Immature natural killer cell (primary cell): ENCODE measurements around the gene CALHM1. TPM values are rescaled to one million over a fixed set of nuclear protein-coding genes. Genes with fewer than 3 reads are reported as not detected.
A peak's percentile ranks its signal among the peaks of the same experiment; 100 is the strongest.

ENCODE experiments used
- DNase-seq, 3 donors: peaks; one replicate each; pipeline ENCODE4 v3.0.0; 2022; ENCODE audit warnings: mixed read lengths in 1 of 3
- H3K27ac Mint-ChIP-seq, 6 donors: one replicate each; pipeline ENCODE4 v1.8.0; 2020; ENCODE audit warnings: mixed read lengths in 6 of 6, mild to moderate bottlenecking in 5 of 6, inconsistent platforms in 4 of 6, moderate library complexity in 3 of 6
- H3K27me3 Mint-ChIP-seq, 3 donors: one replicate each; pipeline ENCODE4 v1.8.0; 2020 to 2021; ENCODE audit warnings: low read depth in 3 of 3, mild to moderate bottlenecking in 3 of 3, mixed read lengths in 3 of 3, moderate library complexity in 3 of 3, inconsistent platforms in 1 of 3
- H3K36me3 Mint-ChIP-seq, 3 donors: one replicate each; pipeline ENCODE4 v1.8.0; 2020; ENCODE audit warnings: mixed read lengths in 3 of 3, inconsistent platforms in 2 of 3, mild to moderate bottlenecking in 2 of 3
- H3K4me1 Mint-ChIP-seq, 2 donors: one replicate each; pipeline ENCODE4 v1.8.0; 2020; ENCODE audit warnings: inconsistent platforms in 2 of 2, mild to moderate bottlenecking in 2 of 2, mixed read lengths in 2 of 2, moderate library complexity in 1 of 2
- H3K4me3 Mint-ChIP-seq, 5 donors: one replicate each; pipeline ENCODE4 v1.8.0; 2020; ENCODE audit warnings: mild to moderate bottlenecking in 5 of 5, mixed read lengths in 5 of 5, inconsistent platforms in 3 of 5, moderate library complexity in 3 of 5
- H3K9me3 Mint-ChIP-seq, 6 donors: one replicate each; pipeline ENCODE4 v1.8.0; 2020; ENCODE audit warnings: mild to moderate bottlenecking in 6 of 6, mixed read lengths in 6 of 6, inconsistent platforms in 4 of 6, moderate library complexity in 3 of 6
- polyA plus RNA-seq, 3 donors: library from polyadenylated mRNA; unstranded; fragments of 300-500 nt; fragmentation: Illumina TruSeq; gene quantifications; one replicate each; pipeline ENCODE4 v1.2.3, GENCODE V29; 2021

CALHM1 gene
- polyA plus RNA-seq, 3 donors from 2014 or later = 0.56 to 0.91 TPM; not detected in 1

- H3K27ac Mint-ChIP-seq = peak overlapping the region in 1 of 6 donors; percentile 11
- no peak for DNase-seq
- H3K4me1 Mint-ChIP-seq = peaks cover 38 to 43% of the 10 kb centered on the region in 2 donors
- H3K36me3 Mint-ChIP-seq = peaks cover 0 to under 1% (median 0%) of the 10 kb centered on the region in 3 donors
- no peak overlapping the region for H3K4me3 Mint-ChIP-seq
- H3K9me3 Mint-ChIP-seq = no peaks in the 10 kb centered on the region
- peaks cover 0 to 2% (median 2%) of the 10 kb centered on the region in 3 donors for H3K27me3 Mint-ChIP-seq
Measured at GRCh38 chr10:103456074-103456660, 2.5 kb downstream of the CALHM1 start.

GRCh38 chr10:103455235-103455634 is 3.5 kb downstream of the CALHM1 start:
- Mint-ChIP-seq H3K27me3 (peaks cover 0 to 4% (median 2%) of the 10 kb centered on the region in 3 donors), H3K4me3 (no peak overlapping the region)

GRCh38 chr10:103454026-103454425 is 4.7 kb downstream of the CALHM1 start:
- Mint-ChIP-seq H3K27me3 (peaks cover 0 to 6% (median 3%) of the 10 kb centered on the region in 3 donors), H3K4me1 (peaks cover 47 to 48% of the 10 kb centered on the region in 2 donors), H3K9me3 (no peaks in the 10 kb centered on the region), H3K27ac (peak overlapping the region in 5 of 6 donors; percentile 2 to 79 (median 65)), H3K4me3 (peak overlapping the region in 4 of 5 donors; percentile 63 to 99 (median 96)), H3K36me3 (peaks cover 4 to 17% (median 9%) of the 10 kb centered on the region in 3 donors)
- DNase-seq = no peak

More at GRCh38 chr10:103455235-103455634, 3.5 kb downstream of the CALHM1 start:
- no peak for DNase-seq
- H3K36me3 Mint-ChIP-seq = peaks cover 0 to 8% (median 0%) of the 10 kb centered on the region in 3 donors
- H3K27ac Mint-ChIP-seq = no peak overlapping the region
- H3K9me3 Mint-ChIP-seq = no peaks in the 10 kb centered on the region
- peaks cover 47 to 48% of the 10 kb centered on the region in 2 donors for H3K4me1 Mint-ChIP-seq

- H3K4me1 Mint-ChIP-seq = peaks cover 51 to 56% of the 10 kb centered on the region in 2 donors
- H3K36me3 Mint-ChIP-seq = peaks cover 8 to 27% (median 18%) of the 10 kb centered on the region in 3 donors
- peaks cover 0 to 6% (median 3%) of the 10 kb centered on the region in 3 donors for H3K27me3 Mint-ChIP-seq
- no peaks in the 10 kb centered on the region for H3K9me3 Mint-ChIP-seq
- H3K4me3 Mint-ChIP-seq = peak overlapping the region; percentile 94 to 99 (median 97)
- H3K27ac Mint-ChIP-seq = peak overlapping the region; percentile 69 to 95 (median 82)
- DNase-seq = no peak
Measured at GRCh38 chr10:103452506-103453230, 6.0 kb downstream of the CALHM1 start.

- Mint-ChIP-seq H3K27ac (peak within 1 kb of the TSS; percentile 80 to 96 (median 92)), H3K36me3 (peaks cover 8 to 31% (median 22%) of the 10 kb centered on the region in 3 donors), H3K9me3 (no peaks in the 10 kb centered on the region), H3K27me3 (peaks cover 0 to 6% (median 2%) of the 10 kb centered on the region in 3 donors), H3K4me1 (peaks cover 52 to 60% of the 10 kb centered on the region in 2 donors), H3K4me3 (peak within 1 kb of the TSS; percentile 94 to 99 (median 97))
- DNase-seq = peak; percentile 44 to 56 (median 48)
Measured at GRCh38 chr10:103451831-103452505, 6.7 kb downstream of the CALHM1 start, which contains the start of gene CALHM2. Gene CALHM2, minus strand, starts transcription at chr10:103452370. Its CDS starts 2,429 bp downstream, at chr10:103449941.

- H3K27ac Mint-ChIP-seq = peak overlapping the region; percentile 80 to 96 (median 92)
Measured at GRCh38 chr10:103451091-103451813, 7.4 kb downstream of the CALHM1 start.

GRCh38 chr10:103450201-103450695 is 8.5 kb downstream of the CALHM1 start:
- no peak for DNase-seq
- no peaks in the 10 kb centered on the region for H3K9me3 Mint-ChIP-seq
- H3K27me3 Mint-ChIP-seq = peaks cover 0 to 6% (median 2%) of the 10 kb centered on the region in 3 donors
- peak overlapping the region; percentile 94 to 99 (median 97) for H3K4me3 Mint-ChIP-seq
- H3K27ac Mint-ChIP-seq = peak overlapping the region; percentile 80 to 96 (median 92)
- H3K36me3 Mint-ChIP-seq = peaks cover 11 to 37% (median 22%) of the 10 kb centered on the region in 3 donors
- peaks cover 54 to 71% of the 10 kb centered on the region in 2 donors for H3K4me1 Mint-ChIP-seq

More at GRCh38 chr10:103451091-103451813, 7.4 kb downstream of the CALHM1 start:
- peaks cover 0 to 6% (median 2%) of the 10 kb centered on the region in 3 donors for H3K27me3 Mint-ChIP-seq
- peak; percentile 41 to 56 (median 51) for DNase-seq
- no peaks in the 10 kb centered on the region for H3K9me3 Mint-ChIP-seq
- H3K36me3 Mint-ChIP-seq = peaks cover 8 to 34% (median 22%) of the 10 kb centered on the region in 3 donors
- H3K4me1 Mint-ChIP-seq = peaks cover 51 to 65% of the 10 kb centered on the region in 2 donors
- H3K4me3 Mint-ChIP-seq = peak overlapping the region; percentile 94 to 99 (median 97)

- H3K9me3 Mint-ChIP-seq = no peaks in the 10 kb centered on the region
- no peak for DNase-seq
- peaks cover 0 to 6% (median 2%) of the 10 kb centered on the region in 3 donors for H3K27me3 Mint-ChIP-seq
- H3K36me3 Mint-ChIP-seq = peaks cover 11 to 37% (median 22%) of the 10 kb centered on the region in 3 donors
- peak overlapping the region; percentile 94 to 99 (median 97) for H3K4me3 Mint-ChIP-seq
- H3K4me1 Mint-ChIP-seq = peaks cover 54 to 77% of the 10 kb centered on the region in 2 donors
- H3K27ac Mint-ChIP-seq = peak overlapping the region; percentile 77 to 96 (median 89)
Measured at GRCh38 chr10:103449208-103450144, 9.2 kb downstream of the CALHM1 start.

- DNase-seq = no peak
- Mint-ChIP-seq H3K36me3 (peaks cover 11 to 44% (median 22%) of the 10 kb centered on the region in 3 donors), H3K27me3 (peaks cover 0 to 6% (median 2%) of the 10 kb centered on the region in 3 donors), H3K4me3 (peak overlapping the region; percentile 94 to 99 (median 97)), H3K27ac (peak overlapping the region; percentile 80 to 96 (median 89)), H3K4me1 (peaks cover 52 to 82% of the 10 kb centered on the region in 2 donors), H3K9me3 (no peaks in the 10 kb centered on the region)
Measured at GRCh38 chr10:103448746-103449145, 10.0 kb downstream of the CALHM1 start.

GRCh38 chr10:103447187-103447586 is 11.5 kb downstream of the CALHM1 start:
- Mint-ChIP-seq H3K27me3 (peaks cover 0 to 6% (median 2%) of the 10 kb centered on the region in 3 donors), H3K36me3 (peaks cover 11 to 50% (median 22%) of the 10 kb centered on the region in 3 donors), H3K27ac (peak overlapping the region in 5 of 6 donors; percentile 74 to 87 (median 77)), H3K9me3 (no peaks in the 10 kb centered on the region), H3K4me3 (peak overlapping the region in 2 of 5 donors; percentile 14 to 30), H3K4me1 (peaks cover 40 to 72% of the 10 kb centered on the region in 2 donors)
- DNase-seq = no peak

- Mint-ChIP-seq H3K4me1 (peaks cover 36 to 69% of the 10 kb centered on the region in 2 donors), H3K9me3 (no peaks in the 10 kb centered on the region), H3K36me3 (peaks cover 11 to 48% (median 22%) of the 10 kb centered on the region in 3 donors), H3K27ac (peak overlapping the region in 5 of 6 donors; percentile 40 to 82 (median 64)), H3K4me3 (no peak overlapping the region), H3K27me3 (peaks cover 2 to 3% (median 2%) of the 10 kb centered on the region in 3 donors)
- DNase-seq = no peak
Measured at GRCh38 chr10:103445767-103446567, 12.7 kb downstream of the CALHM1 start.
